ENCODE measurements around the gene LENG8. TPM values are rescaled to one million over a fixed set of nuclear protein-coding genes. Genes with fewer than 3 reads are reported as not detected.

Gene LENG8
- total and polyA plus RNA-seq, 7 donors, result 13.6 to 286 (median 81.3) TPM

GRCh38 chr19:54415208-54415900 is 33.6 kb upstream of the LENG8 start, which contains the start of gene TTYH1:
Gene TTYH1 (plus strand): TSS chr19:54415464. CDS start chr19:54415553, 89 bp downstream.
- intact Hi-C loops (cut with DNase I), result no loop called here
- no peak for DNase-seq
- H3K27me3 ChIP-seq, result peaks cover 37 to 85% (median 45%) of the 10 kb centered on the region in 3 donors
- peaks cover 0 to 17% (median 1%) of the 10 kb centered on the region in 4 donors for H3K4me1 ChIP-seq
- H3K27ac ChIP-seq, result peak within 1 kb of the TSS in 3 of 4 donors; percentile 18 to 49 (median 38)
- no peaks in the 10 kb centered on the region for H3K36me3 ChIP-seq
- 2 to 12% methylated on average over 67 to 68 of the region's 68 CpGs for WGBS, 2 donors
- TF ChIP-seq POLR2A (IDR thresholded peaks at IDR 0.05) (no peak), EP300 (IDR thresholded peaks at IDR 0.05) (no peak), CTCF (IDR thresholded peaks at IDR 0.05) (no peak), POLR2AphosphoS5 (IDR thresholded peaks at IDR 0.05) (no peak)
- H3K4me3 ChIP-seq, result peak within 1 kb of the TSS in 3 of 4 donors; percentile 36 to 39 (median 38)
- H3K9me3 ChIP-seq, result no peaks in the 10 kb centered on the region

GRCh38 chr19:54415901-54416673 is 32.9 kb upstream of the LENG8 start:
- Histone ChIP-seq H3K27ac (peak overlapping the region in 1 of 4 donors; percentile 49), H3K36me3 (no peaks in the 10 kb centered on the region), H3K9me3 (no peaks in the 10 kb centered on the region), H3K4me1 (peaks cover 0 to 24% (median 5%) of the 10 kb centered on the region in 4 donors), H3K27me3 (peaks cover 41 to 87% (median 52%) of the 10 kb centered on the region in 3 donors), H3K4me3 (peak overlapping the region in 3 of 4 donors; percentile 36 to 39 (median 38))
- DNase-seq, result no peak
- WGBS, 2 donors, result 8 to 10% methylated on average over 28 of the region's 28 CpGs
- intact Hi-C loops (cut with DNase I), result no loop called here
- TF ChIP-seq POLR2A (IDR thresholded peaks at IDR 0.05), result no peak
- TF ChIP-seq EP300 (IDR thresholded peaks at IDR 0.05), result no peak
- TF ChIP-seq POLR2AphosphoS5 (IDR thresholded peaks at IDR 0.05), result no peak
- TF ChIP-seq CTCF (IDR thresholded peaks at IDR 0.05), result no peak

GRCh38 chr19:54416695-54417491 is 32.1 kb upstream of the LENG8 start:
- no peaks in the 10 kb centered on the region for H3K9me3 ChIP-seq
- TF ChIP-seq POLR2A (IDR thresholded peaks at IDR 0.05) (no peak), CTCF (IDR thresholded peaks at IDR 0.05) (no peak), EP300 (IDR thresholded peaks at IDR 0.05) (no peak), POLR2AphosphoS5 (IDR thresholded peaks at IDR 0.05) (no peak)
- peaks cover 0 to 25% (median 5%) of the 10 kb centered on the region in 4 donors for H3K4me1 ChIP-seq
- H3K4me3 ChIP-seq, result peak overlapping the region in 3 of 4 donors; percentile 36 to 39 (median 38)
- intact Hi-C loops (cut with DNase I), result no loop called here
- no peaks in the 10 kb centered on the region for H3K36me3 ChIP-seq
- WGBS, 2 donors, result 46 to 50% methylated on average over 44 of the region's 44 CpGs
- H3K27me3 ChIP-seq, result peaks cover 41 to 89% (median 61%) of the 10 kb centered on the region in 3 donors
- DNase-seq, result no peak
- H3K27ac ChIP-seq, result peak overlapping the region in 1 of 4 donors; percentile 6

GRCh38 chr19:54418030-54418929 is 30.7 kb upstream of the LENG8 start:
- no peak for DNase-seq
- 29 to 45% methylated on average over 25 of the region's 25 CpGs for WGBS, 2 donors
- Histone ChIP-seq H3K36me3 (no peaks in the 10 kb centered on the region), H3K4me1 (peaks cover 0 to 25% (median 5%) of the 10 kb centered on the region in 4 donors), H3K27ac (peak overlapping the region; percentile 2 to 40 (median 18)), H3K27me3 (peaks cover 38 to 87% (median 65%) of the 10 kb centered on the region in 3 donors), H3K4me3 (no peak overlapping the region), H3K9me3 (no peaks in the 10 kb centered on the region)
- intact Hi-C loops (cut with DNase I), result no loop called here
- no peak for TF ChIP-seq POLR2AphosphoS5 (IDR thresholded peaks at IDR 0.05)
- no peak for TF ChIP-seq EP300 (IDR thresholded peaks at IDR 0.05)
- no peak for TF ChIP-seq POLR2A (IDR thresholded peaks at IDR 0.05)
- no peak for TF ChIP-seq CTCF (IDR thresholded peaks at IDR 0.05)
